Breast epithelium (tissue), 3 donors: ENCODE results near the gene COL18A1.

ENCODE experiments used
- CTCF ChIP-seq, 3 donors: fragments of 450-650 bp; IDR thresholded peaks; one replicate each; pipeline ENCODE4 v1.5.1; 2016 to 2017; ENCODE audit warnings: antibody characterized with exemption in 3 of 3, mild to moderate bottlenecking in 3 of 3, moderate library complexity in 3 of 3
- POLR2A ChIP-seq: fragments of 450-650 bp; IDR thresholded peaks from one replicate; pipeline ENCODE4 v1.6.1; 2016; ENCODE audit warnings: antibody characterized with exemption, mild to moderate bottlenecking, moderate library complexity
- POLR2AphosphoS5 ChIP-seq, 3 donors: sonication (generic); formaldehyde crosslinking; IDR thresholded peaks; one replicate each; pipeline ENCODE4 v1.6.1; 2017; ENCODE audit warnings: antibody characterized with exemption in 3 of 3

- TF ChIP-seq CTCF (IDR thresholded peaks at IDR 0.05) (no peak), POLR2AphosphoS5 (IDR thresholded peaks at IDR 0.05) (no peak), POLR2A (no peak)
Observed at GRCh38 chr21:45475004-45475685, 70.2 kb downstream of the COL18A1 start.
